NT2/D1 (cell line): ENCODE measurements around the gene FAM53B.

Experiments
- SUZ12 ChIP-seq: IDR thresholded peaks from 2 replicates; pipeline ENCODE4 v1.6.1; 2011; ENCODE audit not compliant: insufficient read length, insufficient read depth; ENCODE audit errors: extremely low read depth
- YY1 ChIP-seq: IDR thresholded peaks from 2 replicates; pipeline ENCODE4 v1.6.1; 2011; ENCODE audit not compliant: insufficient read length, insufficient read depth
- ZNF274 ChIP-seq: IDR thresholded peaks from 2 replicates; pipeline ENCODE4 v1.6.1; 2011; ENCODE audit warnings: mild to moderate bottlenecking, low read depth, low read length

- TF ChIP-seq SUZ12 = no peak
- TF ChIP-seq YY1 = no peak
- TF ChIP-seq ZNF274 = no peak
Measured at GRCh38 chr10:124711145-124711544, 33.0 kb downstream of the FAM53B start.
